Measurements from ENCODE around the gene CLEC2A.

Gene CLEC2A

DNA sequence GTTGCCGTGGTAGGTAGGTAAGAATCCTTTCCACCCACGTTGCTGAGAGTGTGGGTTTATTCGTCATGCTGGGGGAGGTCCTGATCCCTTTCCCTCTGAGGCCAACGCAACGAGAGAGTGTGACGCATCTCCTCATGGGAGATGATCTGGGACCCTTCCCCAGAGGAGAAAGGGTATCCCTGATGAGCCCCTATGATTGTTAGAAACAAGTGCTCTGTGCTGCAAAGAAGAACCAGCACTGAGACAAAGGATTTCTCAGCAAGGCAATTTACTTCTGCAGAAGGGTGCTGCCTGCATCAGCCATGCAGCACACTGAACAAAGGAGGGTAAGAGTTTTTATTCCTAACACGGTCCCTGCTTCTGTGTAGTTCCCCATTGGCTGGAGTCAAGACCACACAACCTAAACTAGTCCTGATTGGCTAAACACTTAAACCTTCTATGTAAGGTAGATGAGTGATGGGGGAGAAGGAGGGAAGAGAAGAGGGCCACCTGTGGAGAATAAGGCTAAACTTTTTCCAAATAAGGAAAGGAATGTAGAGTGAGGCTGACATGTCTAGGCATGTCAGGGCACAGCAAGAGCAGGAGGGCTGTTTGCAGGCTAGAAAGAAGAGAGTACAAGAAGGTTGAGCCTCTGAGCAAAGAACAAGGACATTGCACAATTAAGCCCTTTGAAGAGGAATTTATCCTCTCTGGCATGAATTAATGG is 21.3 kb downstream of the CLEC2A start:
- Histone ChIP-seq H3K4me3 (replicated peaks; ENCODE audit: insufficient read depth, low read length) (no peak overlapping the region), H3K27me3 (ENCODE audit: insufficient read depth, poor library complexity, severe bottlenecking) (no peaks in the 10 kb centered on the region), H3K27ac (replicated peaks) (no peak overlapping the region)
- TF ChIP-seq POLR2AphosphoS5 (IDR thresholded peaks at IDR 0.05; ENCODE audit: low read depth) (no peak), GABPA (IDR thresholded peaks at IDR 0.05; ENCODE audit: low read depth) (no peak), SPI1 (IDR thresholded peaks at IDR 0.05; ENCODE audit: borderline replicate concordance, low read depth) (no peak)
- TF ChIP-seq, protein P1, sequence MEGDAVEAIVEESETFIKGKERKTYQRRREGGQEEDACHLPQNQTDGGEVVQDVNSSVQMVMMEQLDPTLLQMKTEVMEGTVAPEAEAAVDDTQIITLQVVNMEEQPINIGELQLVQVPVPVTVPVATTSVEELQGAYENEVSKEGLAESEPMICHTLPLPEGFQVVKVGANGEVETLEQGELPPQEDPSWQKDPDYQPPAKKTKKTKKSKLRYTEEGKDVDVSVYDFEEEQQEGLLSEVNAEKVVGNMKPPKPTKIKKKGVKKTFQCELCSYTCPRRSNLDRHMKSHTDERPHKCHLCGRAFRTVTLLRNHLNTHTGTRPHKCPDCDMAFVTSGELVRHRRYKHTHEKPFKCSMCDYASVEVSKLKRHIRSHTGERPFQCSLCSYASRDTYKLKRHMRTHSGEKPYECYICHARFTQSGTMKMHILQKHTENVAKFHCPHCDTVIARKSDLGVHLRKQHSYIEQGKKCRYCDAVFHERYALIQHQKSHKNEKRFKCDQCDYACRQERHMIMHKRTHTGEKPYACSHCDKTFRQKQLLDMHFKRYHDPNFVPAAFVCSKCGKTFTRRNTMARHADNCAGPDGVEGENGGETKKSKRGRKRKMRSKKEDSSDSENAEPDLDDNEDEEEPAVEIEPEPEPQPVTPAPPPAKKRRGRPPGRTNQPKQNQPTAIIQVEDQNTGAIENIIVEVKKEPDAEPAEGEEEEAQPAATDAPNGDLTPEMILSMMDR (IDR thresholded peaks at IDR 0.05; ENCODE audit: insufficient read depth, low read length): no peak
- TF ChIP-seq, protein P2, sequence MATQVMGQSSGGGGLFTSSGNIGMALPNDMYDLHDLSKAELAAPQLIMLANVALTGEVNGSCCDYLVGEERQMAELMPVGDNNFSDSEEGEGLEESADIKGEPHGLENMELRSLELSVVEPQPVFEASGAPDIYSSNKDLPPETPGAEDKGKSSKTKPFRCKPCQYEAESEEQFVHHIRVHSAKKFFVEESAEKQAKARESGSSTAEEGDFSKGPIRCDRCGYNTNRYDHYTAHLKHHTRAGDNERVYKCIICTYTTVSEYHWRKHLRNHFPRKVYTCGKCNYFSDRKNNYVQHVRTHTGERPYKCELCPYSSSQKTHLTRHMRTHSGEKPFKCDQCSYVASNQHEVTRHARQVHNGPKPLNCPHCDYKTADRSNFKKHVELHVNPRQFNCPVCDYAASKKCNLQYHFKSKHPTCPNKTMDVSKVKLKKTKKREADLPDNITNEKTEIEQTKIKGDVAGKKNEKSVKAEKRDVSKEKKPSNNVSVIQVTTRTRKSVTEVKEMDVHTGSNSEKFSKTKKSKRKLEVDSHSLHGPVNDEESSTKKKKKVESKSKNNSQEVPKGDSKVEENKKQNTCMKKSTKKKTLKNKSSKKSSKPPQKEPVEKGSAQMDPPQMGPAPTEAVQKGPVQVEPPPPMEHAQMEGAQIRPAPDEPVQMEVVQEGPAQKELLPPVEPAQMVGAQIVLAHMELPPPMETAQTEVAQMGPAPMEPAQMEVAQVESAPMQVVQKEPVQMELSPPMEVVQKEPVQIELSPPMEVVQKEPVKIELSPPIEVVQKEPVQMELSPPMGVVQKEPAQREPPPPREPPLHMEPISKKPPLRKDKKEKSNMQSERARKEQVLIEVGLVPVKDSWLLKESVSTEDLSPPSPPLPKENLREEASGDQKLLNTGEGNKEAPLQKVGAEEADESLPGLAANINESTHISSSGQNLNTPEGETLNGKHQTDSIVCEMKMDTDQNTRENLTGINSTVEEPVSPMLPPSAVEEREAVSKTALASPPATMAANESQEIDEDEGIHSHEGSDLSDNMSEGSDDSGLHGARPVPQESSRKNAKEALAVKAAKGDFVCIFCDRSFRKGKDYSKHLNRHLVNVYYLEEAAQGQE (IDR thresholded peaks at IDR 0.05; ENCODE audit: insufficient replicate concordance, low read depth): no peak
- DNase-seq (ENCODE audit: low read depth in 1 of 2, low spot score in 1 of 2): no peak

DNA sequence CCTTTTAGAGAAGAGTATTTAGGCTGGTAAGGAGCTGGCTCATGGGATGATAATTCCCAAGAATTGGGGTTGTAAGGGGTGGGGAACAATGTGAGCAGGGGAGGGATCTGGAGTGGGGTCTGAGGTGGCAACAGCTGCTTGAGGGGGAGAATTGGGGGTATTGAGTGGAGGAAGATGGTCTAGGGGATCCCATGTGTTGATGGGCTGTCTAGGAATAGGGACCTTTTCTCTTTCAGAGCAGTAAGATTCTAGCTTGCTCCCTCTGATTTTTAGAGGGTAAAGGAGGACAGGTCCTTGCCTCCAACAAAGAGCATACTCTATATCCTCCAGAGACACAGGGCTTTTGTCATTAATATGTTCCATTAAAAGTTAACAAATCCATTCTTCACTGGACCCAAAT is 22.4 kb downstream of the CLEC2A start:
- Histone ChIP-seq H3K27ac (replicated peaks) (no peak overlapping the region), H3K4me3 (replicated peaks; ENCODE audit: insufficient read depth, low read length) (no peak overlapping the region), H3K27me3 (ENCODE audit: insufficient read depth, poor library complexity, severe bottlenecking) (no peaks in the 10 kb centered on the region)
- TF ChIP-seq, protein P1 (IDR thresholded peaks at IDR 0.05; ENCODE audit: insufficient read depth, low read length): no peak
- TF ChIP-seq, protein P2 (IDR thresholded peaks at IDR 0.05; ENCODE audit: insufficient replicate concordance, low read depth): no peak
- TF ChIP-seq POLR2AphosphoS5 (IDR thresholded peaks at IDR 0.05; ENCODE audit: low read depth): no peak
- TF ChIP-seq GABPA (IDR thresholded peaks at IDR 0.05; ENCODE audit: low read depth): no peak
- no peak for TF ChIP-seq SPI1 (IDR thresholded peaks at IDR 0.05; ENCODE audit: borderline replicate concordance, low read depth)
- no peak for DNase-seq (ENCODE audit: low read depth in 1 of 2, low spot score in 1 of 2)

DNA sequence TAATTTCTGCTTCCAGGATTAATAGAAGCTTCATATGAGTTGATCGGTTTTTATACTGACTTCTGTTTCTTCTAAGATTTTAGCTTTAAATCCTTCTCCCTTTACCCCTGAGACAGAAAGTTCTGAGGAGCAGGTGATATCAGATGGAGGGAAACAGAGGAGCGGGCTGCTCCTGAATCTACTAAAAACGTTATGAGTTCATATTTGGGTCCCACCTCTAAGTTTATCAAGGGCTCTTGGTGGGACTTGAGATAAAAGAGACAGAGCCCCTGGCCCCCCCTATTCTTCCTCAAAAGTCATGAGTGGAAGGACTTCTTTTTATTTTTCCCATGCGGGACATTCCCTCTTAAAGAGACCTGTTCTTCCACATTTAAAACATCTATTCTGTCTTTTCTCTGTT is 23.8 kb downstream of the CLEC2A start:
- Histone ChIP-seq H3K4me3 (replicated peaks; ENCODE audit: insufficient read depth, low read length) (no peak overlapping the region), H3K27me3 (ENCODE audit: insufficient read depth, poor library complexity, severe bottlenecking) (no peaks in the 10 kb centered on the region), H3K27ac (replicated peaks) (no peak overlapping the region)
- DNase-seq (ENCODE audit: low read depth in 1 of 2, low spot score in 1 of 2): no peak
- TF ChIP-seq SPI1 (IDR thresholded peaks at IDR 0.05; ENCODE audit: borderline replicate concordance, low read depth) (no peak), POLR2AphosphoS5 (IDR thresholded peaks at IDR 0.05; ENCODE audit: low read depth) (no peak), GABPA (IDR thresholded peaks at IDR 0.05; ENCODE audit: low read depth) (no peak)
- TF ChIP-seq, protein P1 (IDR thresholded peaks at IDR 0.05; ENCODE audit: insufficient read depth, low read length): no peak
- TF ChIP-seq, protein P2 (IDR thresholded peaks at IDR 0.05; ENCODE audit: insufficient replicate concordance, low read depth): no peak

Measured in HL-60 (cell line).